ENCODE measurements around the gene ATP8A2.

DNA sequence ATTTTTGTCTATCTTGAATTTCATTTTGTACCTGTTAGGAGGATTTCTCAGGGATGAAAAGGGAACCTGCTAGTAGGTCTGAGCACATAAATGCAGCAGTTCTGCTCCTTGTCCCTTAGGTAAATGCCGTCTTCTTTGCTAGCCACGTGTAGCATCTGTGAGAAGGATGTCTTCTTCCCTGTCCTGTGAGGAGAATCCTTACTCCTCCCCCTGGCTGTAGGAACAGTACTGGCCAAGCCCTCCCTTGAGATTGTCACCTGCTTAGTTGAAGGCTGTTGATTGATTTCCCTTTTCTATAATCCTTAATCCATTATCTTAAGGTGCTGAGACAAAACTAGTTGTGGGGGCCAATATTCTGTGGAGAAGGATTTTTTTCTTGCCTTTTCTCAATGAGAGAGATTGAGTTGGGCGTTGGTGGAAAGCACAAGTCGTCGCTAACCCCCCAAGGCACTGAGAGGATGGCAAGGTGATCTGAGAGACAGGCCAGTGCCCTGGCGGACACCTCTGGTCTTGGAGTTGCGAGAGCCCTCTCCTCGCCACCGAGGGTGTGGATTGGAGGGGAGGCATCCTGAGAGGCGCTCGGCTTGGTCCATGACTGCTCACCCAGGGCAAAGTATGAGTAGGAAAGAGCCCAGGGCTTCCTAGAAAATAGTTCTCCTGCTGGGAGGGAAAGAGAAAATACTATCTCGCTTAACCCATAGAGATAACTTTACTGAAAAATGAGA, 216.7 kb downstream of the ATP8A2 start:
- TF ChIP-seq RNF2 (IDR thresholded peaks at IDR 0.05; ENCODE audit: borderline replicate concordance, low read depth, low read length, missing control alignments, poor library complexity, severe bottlenecking) (no peak), CTCF (IDR thresholded peaks at IDR 0.05; ENCODE audit: control extremely low read depth in 1 of 3, insufficient read depth in 1 of 3, low read depth in 1 of 3, low read length in 3 of 3) (no peak), SRF (IDR thresholded peaks at IDR 0.05; ENCODE audit: low read depth, low read length) (no peak)

Data from H1 (cell line).